Thymus (tissue), 11 donors: ENCODE measurements around the gene ATG5. TPM values are rescaled to one million over a fixed set of nuclear protein-coding genes. Genes with fewer than 3 reads are reported as not detected.
A peak's percentile ranks its signal among the peaks of the same experiment; 100 is the strongest.

Experiments
- DNase-seq, 9 donors: peaks; one replicate each; pipeline ENCODE4 v3.0.0-alpha.2; 2013; ENCODE audit warnings: low spot score in 9 of 9, low read depth in 6 of 9, missing footprints in 1 of 9
- H3K27ac ChIP-seq, 2 donors: one replicate each; pipeline ENCODE4 v1.5.1; 2013; ENCODE audit warnings: control low read depth in 1 of 2, low read depth in 1 of 2, low read length in 1 of 2, mild to moderate bottlenecking in 1 of 2, moderate library complexity in 1 of 2
- H3K27me3 ChIP-seq, 2 donors: one replicate each; pipeline ENCODE4 v1.5.1; 2013; ENCODE audit warnings: low read length in 1 of 2; ENCODE audit not compliant: control insufficient read depth in 2 of 2, insufficient read depth in 1 of 2
- H3K36me3 ChIP-seq, 2 donors: one replicate each; pipeline ENCODE4 v1.5.1; 2013; ENCODE audit warnings: low read length in 1 of 2, mild to moderate bottlenecking in 1 of 2, moderate library complexity in 1 of 2; ENCODE audit not compliant: control insufficient read depth in 2 of 2, insufficient read depth in 2 of 2
- H3K4me1 ChIP-seq, 2 donors: one replicate each; pipeline ENCODE4 v1.5.1; 2013; ENCODE audit warnings: low read length in 2 of 2; ENCODE audit not compliant: control insufficient read depth in 2 of 2, insufficient read depth in 2 of 2
- H3K4me3 ChIP-seq, 2 donors: one replicate each; pipeline ENCODE4 v1.5.1; 2013; ENCODE audit warnings: low read length in 2 of 2, control low read depth in 1 of 2, mild to moderate bottlenecking in 1 of 2
- H3K9me3 ChIP-seq, 2 donors: one replicate each; pipeline ENCODE4 v1.5.1; 2013; ENCODE audit warnings: low read length in 1 of 2, mild to moderate bottlenecking in 1 of 2; ENCODE audit not compliant: control insufficient read depth in 2 of 2, insufficient read depth in 1 of 2
- WGBS: extraction: QIAGEN DNeasy Blood & Tissue Kit; methylation state at CpG from one replicate; pipeline ENCODE4 v1.1.7; 2013; 5-methylcytosine and 5-hydroxymethylcytosine counted together
- polyA plus RNA-seq: library from polyadenylated mRNA; stranded (reverse); fragments of 200-250 nt; gene quantifications from one replicate; pipeline ENCODE4 v1.2.3, GENCODE V29; 2013
- total RNA-seq: library from RNA; stranded (reverse); fragments of 120-200 nt; gene quantifications from one replicate; pipeline ENCODE4 v1.2.4, GENCODE V29; 2013
- donor health status: healthy.

Gene ATG5
- total and polyA plus RNA-seq, 2 donors: 25.2 to 36.1 TPM

GRCh38 chr6:106360410-106360988 lies 34.9 kb upstream of the ATG5 start, which contains the start of gene CRYBG1:
CRYBG1 (plus strand) TSS chr6:106360717; CDS start chr6:106360909, 192 bp downstream.
- Histone ChIP-seq H3K27me3 (peaks cover 14 to 54% of the 10 kb centered on the region in 2 donors), H3K4me3 (peak within 1 kb of the TSS in 1 of 2 donors; percentile 30), H3K27ac (no peak within 1 kb of the TSS), H3K4me1 (peaks cover 2 to 7% of the 10 kb centered on the region in 2 donors), H3K36me3 (no peaks in the 10 kb centered on the region), H3K9me3 (peaks cover 1 to 5% of the 10 kb centered on the region in 2 donors)
- peak in 7 of 9 donors; percentile 21 to 58 (median 35) for DNase-seq
- WGBS: 3% methylated on average over 66 of the region's 66 CpGs

DNA sequence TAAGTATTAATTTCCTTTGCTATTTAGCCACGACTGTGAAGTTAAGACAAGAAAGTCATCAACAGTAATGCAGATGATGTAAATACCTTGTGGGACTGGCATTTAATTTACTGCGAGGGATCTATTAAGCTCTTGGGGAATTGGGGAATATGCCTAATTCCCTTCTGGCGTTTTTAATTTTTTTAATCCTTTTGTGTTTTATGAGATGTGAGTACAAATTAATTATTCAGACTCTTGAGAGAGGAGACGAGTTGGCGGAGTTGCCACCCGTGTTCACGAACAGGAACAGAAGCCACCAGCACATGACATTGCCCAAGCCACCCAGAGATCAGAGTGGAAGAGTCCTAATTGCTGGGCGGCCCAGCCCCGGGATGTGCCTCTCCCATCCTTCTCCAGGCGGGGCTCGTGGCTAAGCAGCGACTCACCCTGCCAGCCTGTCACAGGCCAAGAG lies 34.4 kb upstream of the ATG5 start:
- Histone ChIP-seq H3K4me3 (no peak overlapping the region), H3K27me3 (peaks cover 14 to 54% of the 10 kb centered on the region in 2 donors), H3K36me3 (no peaks in the 10 kb centered on the region), H3K27ac (no peak overlapping the region), H3K9me3 (peaks cover 1 to 5% of the 10 kb centered on the region in 2 donors), H3K4me1 (peaks cover 2 to 7% of the 10 kb centered on the region in 2 donors)
- DNase-seq: no peak
- WGBS: 32% methylated on average over 12 of the region's 12 CpGs

DNA sequence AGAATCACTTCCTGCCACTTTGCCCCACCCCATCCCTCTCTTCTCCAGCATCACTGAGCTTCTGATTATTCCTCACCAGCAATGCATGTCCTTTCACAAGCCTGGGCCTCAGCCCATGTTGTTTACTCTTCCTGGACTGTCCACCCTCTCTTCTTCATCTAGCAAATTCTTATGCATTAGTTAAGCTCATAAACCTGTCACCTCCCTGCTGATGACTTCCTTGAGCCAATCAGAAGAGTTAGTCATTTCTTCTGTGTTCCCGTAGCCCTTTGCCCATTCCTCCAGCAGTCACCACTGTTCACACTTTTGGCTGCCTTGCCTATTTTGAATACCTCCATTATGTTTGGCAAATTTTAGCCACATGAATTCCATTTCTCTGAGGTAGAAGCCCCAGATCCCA lies 30.8 kb upstream of the ATG5 start:
- WGBS: 95% methylated on average over 1 of the region's 1 CpG
- no peak for DNase-seq

GRCh38 chr6:106347219-106347618 lies 21.7 kb upstream of the ATG5 start:
- Histone ChIP-seq H3K27me3 (no peaks in the 10 kb centered on the region), H3K4me1 (no peaks in the 10 kb centered on the region), H3K9me3 (no peaks in the 10 kb centered on the region), H3K36me3 (no peaks in the 10 kb centered on the region), H3K4me3 (no peak overlapping the region), H3K27ac (no peak overlapping the region)
- WGBS: 99% methylated on average over 1 of the region's 1 CpG
- no peak for DNase-seq

More for the DNA sequence above, 30.8 kb upstream of the ATG5 start:
- Histone ChIP-seq H3K36me3 (no peaks in the 10 kb centered on the region), H3K9me3 (peaks cover 0 to 5% of the 10 kb centered on the region in 2 donors), H3K4me1 (peaks cover 2 to 7% of the 10 kb centered on the region in 2 donors), H3K27ac (no peak overlapping the region), H3K27me3 (peaks cover 14 to 37% of the 10 kb centered on the region in 2 donors), H3K4me3 (no peak overlapping the region)

DNA sequence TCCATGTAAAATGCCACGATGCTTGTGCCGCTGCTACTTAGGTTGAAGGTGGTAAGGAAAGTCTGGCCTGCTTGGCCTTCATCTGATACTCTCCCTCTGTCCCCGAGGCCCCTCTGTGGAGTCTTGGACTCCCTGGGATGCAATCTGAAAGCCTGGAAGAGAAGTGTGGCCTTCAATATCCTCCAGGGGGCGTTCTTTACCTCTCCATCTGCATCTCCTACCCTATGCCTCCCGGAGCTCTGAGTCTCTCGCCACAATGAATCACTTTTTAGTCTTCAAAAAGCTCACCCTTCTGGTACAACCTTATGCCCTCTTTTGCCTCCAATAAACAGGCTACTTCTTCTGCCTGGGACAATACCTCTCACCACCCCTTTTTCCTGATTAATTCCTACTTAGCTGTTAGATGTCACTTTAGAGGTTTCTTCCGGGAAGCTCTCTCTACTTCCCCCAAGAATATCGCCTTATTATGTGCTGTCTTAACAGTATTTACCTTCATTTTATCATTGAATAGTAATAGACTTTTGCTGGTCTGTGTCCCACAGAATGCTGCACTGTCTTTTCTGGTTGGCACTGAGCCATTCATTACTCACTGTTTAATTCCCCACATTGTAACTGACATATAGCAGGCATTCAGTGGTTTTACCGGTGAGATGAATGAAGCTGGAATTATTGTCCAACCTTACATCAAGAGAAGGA lies 13.9 kb upstream of the ATG5 start:
- no peak overlapping the region for H3K4me3 ChIP-seq
- H3K27ac ChIP-seq: no peak overlapping the region
- WGBS: 33% methylated on average over 9 of the region's 9 CpGs
- H3K36me3 ChIP-seq: no peaks in the 10 kb centered on the region
- peaks cover 0 to 3% of the 10 kb centered on the region in 2 donors for H3K27me3 ChIP-seq
- H3K4me1 ChIP-seq: no peaks in the 10 kb centered on the region
- DNase-seq: peak in 7 of 9 donors; percentile 14 to 60 (median 23)
- H3K9me3 ChIP-seq: no peaks in the 10 kb centered on the region

DNA sequence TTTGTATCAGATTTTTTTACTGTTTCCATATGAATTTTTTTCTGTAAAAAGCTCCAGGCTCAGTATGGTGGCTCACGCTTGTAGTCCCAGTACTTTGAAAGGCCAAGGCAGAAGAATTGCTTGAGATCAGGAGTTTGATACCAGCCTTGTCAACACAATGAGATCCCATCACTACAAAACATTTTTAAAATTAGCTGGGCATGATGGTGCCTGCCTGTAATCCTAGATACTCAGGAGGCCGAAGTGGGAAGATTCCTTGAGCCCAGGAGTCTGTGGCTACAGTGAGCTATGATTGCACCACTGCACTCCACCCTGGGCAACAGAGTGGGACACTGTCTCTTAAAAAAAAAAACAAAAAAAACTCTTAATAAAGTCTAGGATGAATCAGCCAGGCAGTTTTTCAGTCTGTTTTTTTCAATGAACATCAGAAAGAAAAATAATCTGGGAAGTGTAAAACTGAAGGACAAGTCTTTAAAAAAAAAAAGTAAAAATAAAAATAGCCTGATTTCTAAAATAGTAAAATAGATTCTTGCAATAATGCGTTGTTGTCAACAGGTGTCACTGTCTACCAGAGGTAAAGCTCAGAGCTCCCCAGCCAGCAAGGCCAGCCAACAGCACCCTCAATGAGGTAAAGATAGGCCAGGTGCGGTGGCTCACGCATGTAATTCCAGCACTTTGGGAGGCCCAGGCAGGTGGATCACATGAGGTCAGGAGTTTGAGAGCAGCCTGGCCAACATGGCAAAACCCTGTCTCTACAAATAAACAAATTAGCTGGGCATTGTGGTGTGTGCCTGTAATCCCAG lies 9.3 kb upstream of the ATG5 start:
- no peaks in the 10 kb centered on the region for H3K4me1 ChIP-seq
- no peaks in the 10 kb centered on the region for H3K9me3 ChIP-seq
- H3K36me3 ChIP-seq: no peaks in the 10 kb centered on the region
- no peak overlapping the region for H3K4me3 ChIP-seq
- peaks cover 0 to 8% of the 10 kb centered on the region in 2 donors for H3K27me3 ChIP-seq
- no peak overlapping the region for H3K27ac ChIP-seq
- WGBS: 39% methylated on average over 5 of the region's 5 CpGs
- peak in 7 of 9 donors; percentile 16 to 65 (median 39) for DNase-seq

DNA sequence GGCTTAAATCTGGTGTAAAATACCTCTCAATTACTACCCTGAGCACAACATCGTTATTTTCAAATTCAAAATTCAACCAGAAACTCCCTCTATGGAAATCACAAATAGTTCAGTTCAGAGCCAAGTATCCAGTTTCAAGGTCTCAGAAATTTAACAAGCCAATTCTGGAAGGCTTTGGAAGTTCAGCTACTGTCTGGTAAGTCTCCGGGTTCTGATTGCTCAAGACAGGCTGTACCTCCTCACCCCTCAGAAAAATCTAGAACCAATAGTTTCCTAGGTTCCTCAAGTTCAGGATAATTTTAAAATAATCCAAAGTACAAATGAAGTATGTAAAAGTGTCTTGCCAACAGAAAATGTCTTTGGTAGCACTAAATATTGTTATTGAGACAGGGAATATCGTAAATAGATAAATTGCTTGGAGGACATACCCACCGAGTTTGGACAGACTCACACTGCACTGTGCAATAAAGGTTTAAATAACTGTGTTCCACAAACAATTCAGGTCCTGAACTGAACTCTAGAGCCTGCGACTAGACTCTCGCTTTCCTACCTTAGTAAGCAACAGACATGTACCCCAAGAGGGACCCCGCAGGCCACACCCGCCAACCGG lies 729 bp downstream of the ATG5 start:
- H3K36me3 ChIP-seq: no peaks in the 10 kb centered on the region
- peak overlapping the region; percentile 92 to 95 for H3K27ac ChIP-seq
- peak in 3 of 9 donors; percentile 21 to 31 (median 22) for DNase-seq
- H3K27me3 ChIP-seq: peaks cover 2 to 3% of the 10 kb centered on the region in 2 donors
- H3K4me3 ChIP-seq: peak overlapping the region; percentile 99
- WGBS: 10% methylated on average over 9 of the region's 9 CpGs
- H3K9me3 ChIP-seq: peaks cover 0 to 4% of the 10 kb centered on the region in 2 donors
- peaks cover 7 to 9% of the 10 kb centered on the region in 2 donors for H3K4me1 ChIP-seq

DNA sequence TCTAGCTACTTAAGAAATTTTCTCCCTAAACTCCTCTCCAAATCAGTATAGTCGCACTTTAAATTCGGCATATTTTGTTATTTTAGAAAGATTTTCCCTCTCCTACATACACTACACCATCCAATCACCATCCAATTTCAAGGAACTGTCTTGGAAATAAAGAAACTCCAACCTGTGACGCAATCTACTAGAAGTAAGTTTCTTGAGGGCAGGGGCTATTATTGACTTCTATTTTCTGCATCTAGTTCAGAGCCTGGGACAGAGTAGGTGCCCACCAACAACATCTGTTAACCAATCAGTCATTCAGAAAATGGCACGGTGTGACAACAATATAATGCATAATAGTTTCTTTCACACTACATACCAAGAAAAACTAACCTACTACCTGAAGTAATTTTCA lies 3.6 kb downstream of the ATG5 start:
- no peak for DNase-seq
- H3K36me3 ChIP-seq: peaks cover 0 to 3% of the 10 kb centered on the region in 2 donors
- H3K4me3 ChIP-seq: no peak overlapping the region
- no peak overlapping the region for H3K27ac ChIP-seq
- H3K9me3 ChIP-seq: peaks cover 0 to 4% of the 10 kb centered on the region in 2 donors
- H3K27me3 ChIP-seq: no peaks in the 10 kb centered on the region
- H3K4me1 ChIP-seq: peaks cover 7 to 9% of the 10 kb centered on the region in 2 donors
- WGBS: 98% methylated on average over 4 of the region's 4 CpGs
